ES-I3 (cell line): ENCODE data around the gene SMARCAL1.
"Not testable (repeated sequence)": the region's sequence is repeated elsewhere in the genome, so short reads cannot be mapped to it uniquely, and the experiment has no call there.

Experiments
- H3K36me3 ChIP-seq: 2 replicates; pipeline ENCODE4 v1.6.1; 2013; ENCODE audit warnings: mild to moderate bottlenecking, low read length, control low read depth, moderate library complexity; ENCODE audit not compliant: insufficient read depth
- H3K4me1 ChIP-seq: 2 replicates; pipeline ENCODE4 v1.6.1; 2013; ENCODE audit warnings: mild to moderate bottlenecking, control low read depth, low read length; ENCODE audit not compliant: insufficient read depth
- H3K9ac ChIP-seq: 2 replicates; pipeline ENCODE4 v1.6.1; 2013; ENCODE audit warnings: low read depth, mild to moderate bottlenecking, low read length, moderate library complexity
- H3K9me3 ChIP-seq: 2 replicates; pipeline ENCODE4 v1.6.1; 2013; ENCODE audit warnings: mild to moderate bottlenecking, low read length, moderate library complexity; ENCODE audit not compliant: control insufficient read depth, insufficient read depth

SMARCAL1 gene

DNA sequence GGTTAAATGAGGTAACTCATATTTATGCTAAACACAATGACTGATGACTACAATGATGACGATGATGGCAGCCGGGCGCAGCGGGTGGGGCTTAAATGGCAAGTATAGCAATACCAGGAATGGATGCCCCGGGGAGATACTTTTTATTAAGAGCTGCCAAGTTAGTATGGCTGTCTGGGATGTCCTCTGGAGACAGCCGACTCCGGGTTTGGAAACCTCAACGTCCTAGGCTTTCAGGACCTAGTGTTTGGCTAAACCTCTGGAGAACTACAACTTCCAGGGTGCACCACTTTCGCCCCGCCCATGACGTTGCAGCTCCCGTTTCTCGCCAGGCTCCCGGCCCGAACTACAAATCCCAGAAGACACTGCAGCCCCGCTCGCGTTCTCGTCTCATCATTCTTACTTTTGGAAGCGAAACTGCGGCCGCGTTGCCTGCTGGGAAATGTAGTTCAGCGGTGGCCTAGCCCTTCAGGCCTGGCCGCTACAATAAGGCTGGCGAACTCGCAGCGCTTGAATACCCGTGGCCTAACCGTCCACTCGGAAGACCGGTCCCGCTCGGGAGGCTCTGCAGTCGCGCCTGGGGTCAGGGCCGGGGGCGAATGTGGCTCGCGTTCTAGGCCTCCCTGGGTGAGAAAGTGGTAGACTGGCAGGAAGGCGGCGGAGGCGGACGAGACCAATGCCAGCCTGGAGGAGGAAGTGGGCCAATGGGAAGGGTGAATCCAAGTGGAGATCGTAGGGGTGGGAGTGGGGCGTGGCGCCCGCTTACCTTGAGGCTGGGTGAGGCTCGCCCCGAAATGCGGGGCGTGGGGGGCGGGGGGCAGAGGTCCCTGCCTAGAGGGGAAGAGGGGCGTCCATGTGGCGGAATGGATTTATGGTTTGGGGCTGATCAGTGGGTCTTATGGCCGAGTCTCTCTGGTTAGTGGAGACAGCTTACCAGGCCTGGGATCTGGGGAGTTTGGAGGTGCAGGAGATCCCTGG lies at the start of gene SMARCAL1:
TSS of gene SMARCAL1 (plus strand) at position 463 of the 978 bp plus-strand sequence. CDS start 2,221 bp downstream, outside the sequence.
- Histone ChIP-seq H3K36me3 (peaks cover 10% of the 10 kb centered on the region), H3K4me1 (peaks cover 8% of the 10 kb centered on the region; the same call in 1 of the 2 replicates), H3K9me3 (no peaks in the 10 kb centered on the region), H3K9ac (peak within 1 kb of the TSS; percentile 74)

DNA sequence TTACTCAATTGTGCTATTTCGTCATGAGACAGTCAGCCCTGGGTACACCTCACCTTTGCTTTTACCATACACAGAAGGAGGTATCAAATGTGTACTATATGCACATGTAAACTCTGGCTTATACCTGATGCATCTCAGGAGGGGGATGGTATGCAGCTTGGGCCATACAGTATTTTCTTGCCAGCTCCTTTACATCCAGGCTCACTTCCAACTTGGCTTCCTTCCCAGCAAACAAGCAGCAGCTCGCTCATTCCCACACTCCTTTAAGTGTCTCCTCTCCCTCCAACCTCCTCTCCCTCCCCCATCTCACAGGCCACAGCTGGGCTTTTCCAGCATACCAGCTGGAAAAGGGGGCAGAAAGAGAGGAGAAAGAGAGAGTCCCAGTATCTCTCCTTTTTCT lies 49.6 kb upstream of the SMARCAL1 start:
- Histone ChIP-seq H3K4me1 (no peaks in the 10 kb centered on the region), H3K9me3 (no peaks in the 10 kb centered on the region), H3K9ac (no peak overlapping the region), H3K36me3 (no peaks in the 10 kb centered on the region)

DNA sequence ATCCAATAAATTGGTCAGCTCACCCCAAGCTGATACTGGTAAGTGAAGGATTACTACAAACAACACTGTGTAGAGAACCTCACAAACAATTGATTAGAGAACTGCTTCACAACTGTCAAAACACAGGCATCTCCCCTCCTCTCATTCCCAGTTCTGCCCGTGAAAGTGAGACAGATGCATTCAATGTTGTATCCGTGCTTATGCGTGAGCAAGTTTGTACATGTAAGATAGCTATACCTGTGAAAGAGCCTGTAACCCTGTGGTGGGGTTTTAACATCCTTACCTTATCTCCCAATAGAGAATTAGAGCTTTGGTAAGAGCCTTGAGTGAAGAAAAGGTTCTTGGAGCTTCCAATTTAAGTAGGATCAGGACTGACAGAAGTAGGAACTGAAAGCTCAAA lies 49.1 kb upstream of the SMARCAL1 start:
- Histone ChIP-seq H3K9ac (no peak overlapping the region), H3K36me3 (no peaks in the 10 kb centered on the region), H3K4me1 (no peaks in the 10 kb centered on the region), H3K9me3 (no peaks in the 10 kb centered on the region)

DNA sequence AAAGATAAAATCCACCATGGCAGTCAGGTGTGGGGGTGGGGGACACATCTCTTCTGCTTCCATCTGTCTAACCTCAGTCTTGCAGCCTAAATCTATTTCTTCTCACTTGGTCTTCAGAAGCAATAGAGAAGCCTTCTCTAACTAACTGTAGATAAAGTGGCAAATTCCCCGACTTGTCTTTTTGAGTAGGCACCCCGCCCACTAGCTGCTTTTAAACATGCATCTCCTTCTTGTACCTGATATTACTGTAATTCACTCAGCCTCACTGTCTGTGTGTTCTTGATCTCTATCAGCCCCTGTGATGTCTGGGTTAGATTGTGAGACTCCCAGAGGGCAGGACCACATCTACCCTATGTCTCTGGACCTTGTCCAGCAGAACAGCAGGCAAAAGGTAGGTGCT lies 46.8 kb upstream of the SMARCAL1 start:
- Histone ChIP-seq H3K36me3 (no peaks in the 10 kb centered on the region), H3K9ac (no peak overlapping the region), H3K4me1 (no peaks in the 10 kb centered on the region; the same call in none of the 2 replicates), H3K9me3 (no peaks in the 10 kb centered on the region)

DNA sequence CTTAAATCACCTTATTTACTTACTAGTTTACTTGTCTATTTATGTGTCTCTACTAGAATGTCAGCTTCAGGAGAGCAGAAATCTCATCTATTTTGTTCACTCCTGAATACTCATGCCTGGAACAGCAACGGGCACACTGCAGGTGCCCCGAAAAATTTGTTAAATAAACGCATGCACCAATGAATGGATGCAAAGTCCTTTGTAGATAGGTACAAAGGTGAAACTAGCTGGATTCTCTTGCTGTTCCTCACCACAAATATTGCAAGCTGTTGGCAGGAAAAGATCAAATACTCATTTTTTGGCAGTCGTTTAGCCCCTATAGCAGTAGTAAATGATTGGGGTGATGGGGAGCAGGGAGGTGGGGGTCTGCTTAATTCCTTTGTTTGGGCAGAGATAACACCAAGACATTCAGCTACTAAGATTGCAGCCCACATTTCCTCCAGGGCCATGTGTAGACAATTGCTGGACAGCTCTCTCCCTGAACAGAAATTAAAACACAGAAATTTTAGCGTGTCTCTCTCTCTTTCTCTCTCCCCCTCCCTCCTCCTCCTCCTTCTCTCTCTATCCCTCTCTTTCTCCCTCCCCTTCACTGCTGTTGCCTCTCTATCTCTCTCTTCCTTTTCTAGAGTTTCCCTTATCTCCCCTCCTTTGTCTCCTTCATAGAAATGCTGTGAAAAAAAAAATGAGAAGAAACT lies 45.4 kb upstream of the SMARCAL1 start:
- H3K4me1 ChIP-seq: no peaks in the 10 kb centered on the region; the same call in none of the 2 replicates
- H3K36me3 ChIP-seq: no peaks in the 10 kb centered on the region
- no peaks in the 10 kb centered on the region for H3K9me3 ChIP-seq
- no peak overlapping the region for H3K9ac ChIP-seq

DNA sequence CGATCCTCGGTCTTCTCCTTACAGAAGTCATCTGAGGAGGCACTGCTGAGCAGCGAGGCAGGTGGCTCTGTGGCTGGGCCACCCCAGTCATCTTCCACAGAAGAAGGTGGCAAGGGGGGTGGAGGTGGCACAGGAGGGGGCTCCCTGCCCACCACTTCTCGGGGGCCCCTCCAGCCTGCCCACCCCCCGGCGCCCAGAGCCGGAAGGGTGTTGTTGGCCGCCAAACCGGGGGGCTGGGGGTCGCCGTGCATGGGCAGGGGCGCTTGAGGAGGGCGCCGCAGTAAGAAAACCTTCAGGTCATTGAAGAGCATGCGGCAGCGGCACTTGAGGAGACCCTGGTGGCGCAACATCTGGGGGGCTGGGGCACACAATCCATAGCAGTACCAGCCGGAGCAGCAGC lies 42.5 kb upstream of the SMARCAL1 start:
- peaks cover 6% of the 10 kb centered on the region for H3K4me1 ChIP-seq
- peak overlapping the region; percentile 79; the same call in 1 of the 2 replicates for H3K9ac ChIP-seq
- H3K36me3 ChIP-seq: no peaks in the 10 kb centered on the region
- no peaks in the 10 kb centered on the region for H3K9me3 ChIP-seq

DNA sequence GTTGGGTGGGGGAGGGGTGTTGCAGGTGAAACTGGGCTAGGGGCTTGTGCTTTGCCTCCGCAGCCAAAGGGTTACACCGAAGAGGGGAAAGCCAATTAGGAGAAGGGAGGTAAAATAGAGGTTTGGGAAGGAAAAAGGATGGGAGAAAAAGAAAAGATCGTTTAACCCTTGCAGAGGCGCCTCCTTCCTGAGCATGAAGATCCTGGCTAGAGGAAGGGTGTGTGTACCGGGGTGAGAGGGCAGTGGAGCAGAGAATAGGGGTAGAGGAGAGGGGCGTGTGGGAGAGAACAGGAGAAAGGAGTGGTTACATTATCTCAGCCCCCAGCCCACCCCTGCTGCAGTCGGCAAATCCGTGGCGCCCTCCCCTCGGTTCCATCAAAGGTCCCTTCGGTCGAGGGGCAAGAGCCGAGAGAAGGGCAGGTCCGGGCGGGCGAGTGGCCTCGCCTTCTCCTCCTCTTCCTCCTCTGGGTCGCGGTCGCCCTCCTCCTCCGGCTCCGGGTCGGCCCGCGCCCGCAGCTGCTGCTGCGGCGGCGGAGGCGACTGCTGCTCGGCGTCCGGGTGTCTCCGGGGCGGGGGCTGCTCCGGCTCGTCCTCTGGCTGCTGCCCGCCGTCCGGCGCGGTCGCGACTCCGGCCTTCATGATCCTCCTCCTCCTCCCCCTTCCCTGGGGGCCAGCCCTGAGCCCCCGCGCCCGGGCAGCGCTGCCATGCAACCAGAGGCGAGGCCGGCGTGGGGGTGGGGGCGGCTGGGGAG lies 41.1 kb upstream of the SMARCAL1 start:
- Histone ChIP-seq H3K36me3 (no peaks in the 10 kb centered on the region), H3K9ac (peak overlapping the region; percentile 79), H3K4me1 (peaks cover 6% of the 10 kb centered on the region), H3K9me3 (no peaks in the 10 kb centered on the region)

DNA sequence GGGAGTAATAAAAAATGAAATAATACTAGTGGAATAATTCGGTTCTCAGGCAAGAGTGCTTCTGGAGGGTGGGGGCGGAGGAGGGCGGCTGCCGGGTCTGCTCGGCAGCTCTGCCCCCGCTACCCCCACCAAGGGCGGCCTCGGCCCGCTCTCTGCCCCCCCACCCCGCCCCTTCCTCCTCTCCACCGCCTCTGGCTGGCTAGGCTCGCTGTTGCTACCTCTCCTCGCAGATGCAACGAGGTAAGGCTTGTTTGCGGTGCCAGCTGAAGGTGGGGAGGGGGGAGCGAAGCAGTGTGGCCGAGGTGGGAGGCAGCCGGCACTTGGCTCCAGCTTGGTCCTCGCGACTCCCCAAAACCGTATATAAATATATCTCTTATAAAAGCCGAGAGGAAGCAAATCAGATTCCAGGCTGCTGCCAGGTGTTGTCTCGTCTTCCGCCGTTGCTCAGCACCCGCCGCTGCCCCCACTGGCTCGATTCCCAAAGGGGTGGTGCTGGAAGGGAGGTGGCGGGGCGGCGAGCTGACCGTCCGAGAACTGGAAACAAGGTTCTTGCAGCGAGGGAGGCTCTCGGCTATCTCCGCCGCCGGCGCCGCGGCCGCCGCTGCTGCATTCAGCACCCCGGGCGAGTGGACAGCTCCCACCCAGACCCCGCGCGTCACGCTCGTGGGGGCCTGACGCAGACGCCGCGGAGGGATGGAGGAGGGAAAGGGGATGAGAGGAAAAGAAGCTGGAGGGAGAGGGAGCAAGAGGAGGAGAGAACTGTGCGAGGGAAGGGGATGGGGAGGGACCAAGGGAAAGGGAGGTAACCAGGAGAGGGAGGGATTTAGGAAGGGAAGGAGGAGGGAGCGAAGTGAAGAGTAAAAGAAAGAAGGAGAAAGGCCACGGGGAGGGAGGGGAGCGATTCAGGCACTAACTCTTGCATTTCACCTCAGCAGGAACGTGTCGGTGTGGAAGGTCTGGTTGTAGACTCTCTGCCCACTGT lies 40.3 kb upstream of the SMARCAL1 start, which contains the start of gene MARCHF4:
TSS of gene MARCHF4 (minus strand) at position 763 of the 982 bp plus-strand sequence. CDS start 2,223 bp downstream, outside the sequence.
- no peaks in the 10 kb centered on the region for H3K9me3 ChIP-seq
- peaks cover 6% of the 10 kb centered on the region for H3K4me1 ChIP-seq
- H3K36me3 ChIP-seq: no peaks in the 10 kb centered on the region
- peak within 1 kb of the TSS; percentile 79 for H3K9ac ChIP-seq

DNA sequence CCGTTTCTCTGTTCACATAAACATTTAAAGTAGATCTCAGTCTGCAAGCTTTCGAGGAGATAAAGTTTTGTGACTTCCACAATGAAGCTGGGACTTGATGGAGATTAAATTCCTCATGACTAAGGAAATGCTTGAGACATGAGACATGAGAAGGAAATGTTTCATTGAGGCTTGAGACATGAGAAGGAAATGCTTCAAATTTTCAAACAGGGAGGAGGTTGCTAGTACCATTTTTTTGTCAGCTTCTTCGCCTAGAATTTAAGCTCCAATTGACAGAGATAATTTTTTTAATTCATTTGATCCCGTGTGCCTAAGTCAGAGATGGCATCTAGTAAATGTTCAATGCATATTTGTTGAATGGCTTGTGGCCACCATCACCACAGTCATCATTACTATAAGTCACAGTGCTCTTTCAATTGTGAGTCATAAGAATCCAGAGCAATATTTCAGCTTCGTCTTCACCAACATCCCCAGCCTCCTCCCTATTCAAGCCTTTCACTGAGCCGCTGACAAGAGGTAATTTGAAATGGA lies 39.5 kb upstream of the SMARCAL1 start:
- Histone ChIP-seq H3K9me3 (no peaks in the 10 kb centered on the region), H3K9ac (peak overlapping the region; percentile 79; the same call in 1 of the 2 replicates), H3K4me1 (peaks cover 6% of the 10 kb centered on the region), H3K36me3 (no peaks in the 10 kb centered on the region)

DNA sequence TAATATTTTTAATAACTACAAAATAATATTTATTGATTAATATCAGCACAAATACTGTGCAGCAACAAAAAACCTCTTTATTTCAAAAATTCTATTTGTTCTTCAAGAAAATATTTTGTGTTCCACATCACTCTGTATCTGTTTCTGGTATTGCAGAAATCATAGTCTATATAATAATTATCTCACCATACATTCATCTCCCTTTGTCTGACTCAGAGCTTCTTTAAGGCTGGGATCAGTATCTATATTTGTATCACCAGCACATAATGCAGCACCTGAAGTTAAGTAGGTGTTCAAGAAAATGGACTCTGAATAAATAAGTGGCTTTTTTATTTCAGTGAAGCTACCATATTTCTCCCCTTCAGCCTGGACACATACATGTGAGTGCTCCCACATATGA lies 38.4 kb upstream of the SMARCAL1 start:
- Histone ChIP-seq H3K9me3 (no peaks in the 10 kb centered on the region), H3K36me3 (no peaks in the 10 kb centered on the region), H3K4me1 (peaks cover 6% of the 10 kb centered on the region), H3K9ac (no peak overlapping the region)

DNA sequence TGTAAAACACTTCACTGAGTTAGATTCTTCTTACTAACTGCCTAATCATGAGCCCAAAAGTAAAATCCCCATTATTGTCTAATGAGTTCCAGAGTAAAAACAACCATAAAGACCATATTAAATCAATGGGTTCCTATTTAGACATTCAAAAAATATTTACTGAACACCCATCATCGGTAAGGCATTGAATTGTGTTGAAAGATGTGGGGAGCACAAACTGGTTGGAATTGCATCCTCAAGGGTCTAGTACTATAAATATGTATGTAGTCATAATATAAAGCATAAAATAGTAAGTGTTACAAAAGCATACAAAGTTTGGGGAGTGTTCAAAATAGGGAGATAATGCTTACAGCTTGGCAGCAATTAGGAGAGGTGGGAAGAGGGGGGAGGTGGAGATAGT lies 37.0 kb upstream of the SMARCAL1 start:
- Histone ChIP-seq H3K4me1 (peaks cover 6% of the 10 kb centered on the region), H3K9me3 (no peaks in the 10 kb centered on the region), H3K36me3 (no peaks in the 10 kb centered on the region), H3K9ac (no peak overlapping the region)

DNA sequence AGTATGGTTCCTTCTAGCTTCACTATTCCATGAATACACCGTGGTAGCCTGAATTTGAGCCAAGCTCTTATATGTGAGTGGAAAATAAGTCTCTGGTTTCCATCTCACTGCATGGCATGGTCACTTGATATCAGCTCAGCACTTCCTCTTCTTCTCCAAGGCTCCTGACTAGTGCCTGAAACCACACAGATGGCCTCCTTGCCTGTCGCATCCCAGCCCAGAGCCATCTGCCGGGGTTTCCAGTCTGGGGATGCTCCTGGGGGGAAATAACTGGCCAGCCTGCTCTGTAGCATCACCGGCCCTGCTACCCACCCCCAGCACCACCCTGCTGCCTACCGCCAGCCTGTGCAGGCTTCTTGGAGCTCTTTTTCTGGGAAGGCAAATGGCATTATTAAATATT lies 32.3 kb upstream of the SMARCAL1 start:
- Histone ChIP-seq H3K36me3 (no peaks in the 10 kb centered on the region), H3K4me1 (no peaks in the 10 kb centered on the region), H3K9me3 (no peaks in the 10 kb centered on the region), H3K9ac (no peak overlapping the region)

DNA sequence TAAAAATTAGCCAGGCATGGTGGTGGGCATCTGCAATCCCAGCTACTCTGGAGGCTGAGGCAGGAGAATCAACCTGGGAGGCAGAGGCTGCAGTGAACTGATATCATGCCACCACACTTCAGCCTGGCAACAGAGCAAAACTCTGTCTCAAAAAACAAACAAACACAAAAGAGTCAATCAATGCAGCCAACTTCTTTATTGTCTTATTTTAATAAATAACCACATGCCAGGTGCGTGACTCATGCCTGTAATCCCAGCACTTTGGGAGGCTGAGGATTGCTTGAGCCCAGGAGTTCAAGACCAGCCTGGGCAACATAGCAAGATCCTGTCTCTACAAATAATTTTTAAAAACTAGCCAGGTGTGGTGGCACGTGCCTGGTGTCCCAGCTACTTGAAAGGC lies 27.9 kb upstream of the SMARCAL1 start:
- not testable (repeated sequence) for H3K9ac ChIP-seq, H3K36me3 ChIP-seq, H3K4me1 ChIP-seq, H3K9me3 ChIP-seq
